Pons (tissue), 1 donor: ENCODE measurements around the gene AGBL1.

Experiments used
- DNase-seq: peaks from one replicate; pipeline ENCODE4 v3.0.0-alpha.2; 2016; ENCODE audit warnings: low spot score

The AGBL1 gene

GRCh38 chr15:86164232-86164898, 84.7 kb downstream of the AGBL1 start:
- no peak for DNase-seq

GRCh38 chr15:86165265-86166211, 85.9 kb downstream of the AGBL1 start:
- DNase-seq = no peak

- no peak for DNase-seq
Measured at GRCh38 chr15:86167841-86168240, 88.2 kb downstream of the AGBL1 start.

GRCh38 chr15:86178845-86179244, 99.2 kb downstream of the AGBL1 start:
- no peak for DNase-seq

- DNase-seq = no peak
Measured at GRCh38 chr15:86183596-86184491, 104.2 kb downstream of the AGBL1 start.

- no peak for DNase-seq
Measured at GRCh38 chr15:86193716-86194380, 114.2 kb downstream of the AGBL1 start.

GRCh38 chr15:86197770-86198169, 118.1 kb downstream of the AGBL1 start:
- DNase-seq = no peak

GRCh38 chr15:86199467-86200145, 119.9 kb downstream of the AGBL1 start:
- no peak for DNase-seq

- DNase-seq = no peak
Measured at GRCh38 chr15:86201313-86202008, 121.8 kb downstream of the AGBL1 start.

GRCh38 chr15:86203462-86203861, 123.8 kb downstream of the AGBL1 start:
- no peak for DNase-seq

- DNase-seq = no peak
Measured at GRCh38 chr15:86205096-86205495, 125.4 kb downstream of the AGBL1 start.

GRCh38 chr15:86213420-86213819, 133.7 kb downstream of the AGBL1 start:
- no peak for DNase-seq

- DNase-seq = no peak
Measured at GRCh38 chr15:86213888-86214287, 134.2 kb downstream of the AGBL1 start.

- no peak for DNase-seq
Measured at GRCh38 chr15:86221119-86221518, 141.4 kb downstream of the AGBL1 start.

GRCh38 chr15:86229306-86229705, 149.6 kb downstream of the AGBL1 start:
- no peak for DNase-seq

GRCh38 chr15:86229936-86230335, 150.3 kb downstream of the AGBL1 start:
- no peak for DNase-seq

- DNase-seq = peak; percentile 43
Measured at GRCh38 chr15:86231864-86232721, 152.4 kb downstream of the AGBL1 start.

- DNase-seq = no peak
Measured at GRCh38 chr15:86235667-86236066, 156.0 kb downstream of the AGBL1 start.

GRCh38 chr15:86236356-86237110, 156.9 kb downstream of the AGBL1 start:
- DNase-seq = no peak
